HG03558 (cell line): ENCODE results near the gene EXT2.

Experiments used
- ATAC-seq: cut with Tn5 transposase; IDR thresholded peaks from one replicate; pipeline ENCODE4 v1.9.1; 2021; ENCODE audit warnings: moderate number of reproducible peaks; ENCODE audit not compliant: unreplicated experiment; ENCODE audit errors: extremely low read depth

Gene EXT2

DNA sequence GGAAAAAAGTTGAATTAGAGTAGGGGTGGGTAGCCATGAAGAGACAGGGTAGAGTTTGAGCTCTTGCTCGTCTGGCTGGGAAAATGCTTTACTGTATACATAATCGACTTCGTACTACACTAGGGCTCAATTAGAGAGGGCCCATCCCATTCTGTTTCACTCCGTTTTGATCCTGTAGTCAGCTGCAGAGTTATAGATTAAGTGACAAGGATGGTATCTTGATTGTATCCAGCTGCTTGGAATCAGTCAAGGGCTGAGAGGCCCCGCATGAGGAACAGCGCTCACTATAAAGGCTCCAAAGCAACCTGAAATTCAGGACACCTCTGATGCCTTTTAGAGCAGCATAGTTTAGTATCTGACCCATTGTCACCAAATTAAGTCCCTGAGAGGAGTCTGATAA is 132.9 kb downstream of the EXT2 start:
- no peak for ATAC-seq

DNA sequence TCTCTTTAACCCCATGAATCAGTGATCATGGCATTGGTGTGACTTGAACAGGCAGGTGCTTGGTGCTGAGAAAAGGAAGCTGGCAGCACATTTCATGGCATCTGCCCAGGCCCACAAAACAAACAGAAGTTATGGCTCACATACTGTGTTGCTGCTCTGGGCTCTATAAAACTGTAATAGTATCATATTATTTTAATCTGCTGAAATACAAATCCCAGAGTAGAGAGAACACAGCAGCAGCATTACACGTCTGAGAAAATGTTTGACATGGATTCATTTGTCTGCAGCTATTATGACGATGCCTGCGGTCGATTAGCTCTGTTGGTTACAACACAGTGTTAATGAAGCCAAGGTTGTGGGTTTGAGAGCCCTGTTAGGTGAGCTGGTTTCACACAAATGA is 133.6 kb downstream of the EXT2 start:
- no peak for ATAC-seq

DNA sequence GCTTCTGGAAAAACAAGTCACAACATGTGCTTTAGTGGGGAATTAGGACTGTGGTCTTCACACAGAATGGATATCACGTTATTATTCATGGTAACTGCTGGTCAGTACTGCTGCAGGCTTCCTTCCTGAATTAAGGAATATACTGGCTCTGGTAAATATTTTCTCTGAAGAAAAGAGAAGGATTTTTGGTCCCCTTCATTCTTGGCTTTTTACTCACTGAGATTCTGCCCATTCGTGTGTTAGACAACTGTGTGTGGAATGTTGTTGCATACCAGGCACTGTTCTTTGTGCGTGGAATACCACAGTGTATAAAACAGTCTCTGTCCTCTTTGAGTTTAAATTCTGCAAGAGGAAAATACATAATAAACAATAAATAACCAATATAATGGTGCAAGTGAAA is 134.1 kb downstream of the EXT2 start:
- no peak for ATAC-seq

DNA sequence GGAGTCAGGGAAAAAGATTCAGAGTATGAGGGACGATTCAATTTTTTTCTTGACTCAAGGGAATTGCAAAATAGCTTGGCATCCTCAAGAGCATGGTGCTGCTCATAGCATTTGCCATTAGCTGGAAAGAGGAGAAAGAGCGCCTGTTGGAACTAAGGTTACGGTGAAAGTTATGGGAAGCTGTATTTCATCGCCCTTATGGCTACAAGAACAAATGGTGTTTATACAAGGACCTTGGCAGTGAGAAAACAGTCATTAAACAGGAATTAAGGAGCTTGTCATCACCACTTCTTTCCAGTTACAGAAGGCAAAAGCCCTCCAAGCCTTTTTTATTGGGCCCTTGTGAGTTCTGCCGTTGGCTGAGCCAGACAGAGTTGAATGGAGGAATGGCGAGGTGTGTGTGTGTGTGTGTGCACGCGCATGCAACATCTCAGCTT is 140.3 kb downstream of the EXT2 start:
- ATAC-seq = no peak

DNA sequence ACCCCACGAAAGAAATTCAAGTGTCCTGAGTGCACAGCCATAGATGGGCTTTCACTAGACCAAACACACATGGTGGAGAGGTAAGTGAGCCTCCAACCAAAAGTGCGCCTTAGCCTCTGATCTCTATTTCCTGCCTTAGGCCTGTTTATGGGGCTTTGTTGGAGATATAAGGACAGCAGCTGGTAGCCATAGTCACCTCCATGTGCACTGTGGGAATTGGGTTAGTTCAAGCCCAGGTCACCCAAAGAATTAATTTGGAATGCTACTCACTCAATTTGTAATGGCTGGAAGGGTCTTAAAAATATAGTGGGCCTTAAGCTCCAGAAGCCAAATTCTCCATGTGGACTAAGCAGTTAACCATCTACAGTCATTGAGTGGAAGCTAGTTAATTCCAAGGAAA is 140.8 kb downstream of the EXT2 start:
- no peak for ATAC-seq

DNA sequence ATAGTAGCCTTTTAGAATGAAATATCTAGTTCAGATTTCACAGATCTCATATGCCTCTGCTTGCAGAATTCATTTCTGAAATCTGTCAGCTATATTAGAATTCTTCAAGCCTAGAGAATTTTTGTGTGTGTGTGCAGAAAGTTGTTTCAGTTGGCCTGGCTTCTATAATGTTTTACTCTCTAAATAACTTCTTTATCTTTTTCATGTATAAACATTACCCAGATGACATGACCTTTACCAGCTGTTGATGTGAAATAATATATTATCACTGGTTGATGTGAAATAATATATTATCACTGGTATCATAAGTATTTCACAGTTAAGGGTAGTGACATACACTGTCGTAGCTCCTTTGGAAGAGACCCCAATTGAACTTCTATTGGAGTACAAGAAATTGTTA is 141.7 kb downstream of the EXT2 start:
- ATAC-seq = no peak

DNA sequence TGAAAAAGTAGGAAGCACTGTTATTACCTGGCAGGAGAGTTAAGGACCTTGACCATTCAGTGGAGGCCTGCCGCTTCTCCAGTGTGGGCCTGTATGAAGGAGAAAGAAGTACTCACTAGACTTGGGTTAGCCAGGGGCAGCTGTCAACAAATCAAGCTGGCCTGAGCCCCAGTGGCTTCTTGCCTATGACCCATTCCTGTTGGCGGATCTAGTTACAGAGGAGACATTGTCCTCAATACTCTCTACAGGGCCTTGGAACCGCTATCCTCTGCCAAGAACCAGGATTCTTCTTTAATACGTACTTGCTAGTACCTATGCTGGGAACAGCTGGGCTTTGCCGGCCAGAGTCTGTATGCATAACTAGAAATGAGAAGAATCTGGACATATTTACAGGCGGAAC is 146.4 kb downstream of the EXT2 start:
- ATAC-seq = no peak

DNA sequence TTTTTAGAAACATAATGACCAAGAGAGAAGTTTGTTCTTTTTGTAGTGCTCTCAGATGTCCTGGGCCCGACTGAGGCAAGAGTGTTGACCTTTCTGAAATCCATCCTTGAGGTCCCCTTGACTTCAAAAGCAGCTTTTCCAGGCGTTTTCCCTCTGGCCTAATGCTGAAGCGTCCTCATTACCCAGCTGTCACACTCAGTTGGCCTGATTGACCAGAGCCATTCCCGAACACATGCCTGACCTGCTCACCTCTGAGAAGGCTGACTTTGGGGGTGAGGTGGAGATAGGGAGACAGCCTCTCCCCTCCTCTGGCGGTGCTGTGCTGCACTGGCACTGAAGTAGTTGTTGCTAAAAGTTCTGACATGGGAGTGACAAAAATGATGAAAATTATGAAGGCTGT is 147.6 kb downstream of the EXT2 start:
- ATAC-seq = no peak

DNA sequence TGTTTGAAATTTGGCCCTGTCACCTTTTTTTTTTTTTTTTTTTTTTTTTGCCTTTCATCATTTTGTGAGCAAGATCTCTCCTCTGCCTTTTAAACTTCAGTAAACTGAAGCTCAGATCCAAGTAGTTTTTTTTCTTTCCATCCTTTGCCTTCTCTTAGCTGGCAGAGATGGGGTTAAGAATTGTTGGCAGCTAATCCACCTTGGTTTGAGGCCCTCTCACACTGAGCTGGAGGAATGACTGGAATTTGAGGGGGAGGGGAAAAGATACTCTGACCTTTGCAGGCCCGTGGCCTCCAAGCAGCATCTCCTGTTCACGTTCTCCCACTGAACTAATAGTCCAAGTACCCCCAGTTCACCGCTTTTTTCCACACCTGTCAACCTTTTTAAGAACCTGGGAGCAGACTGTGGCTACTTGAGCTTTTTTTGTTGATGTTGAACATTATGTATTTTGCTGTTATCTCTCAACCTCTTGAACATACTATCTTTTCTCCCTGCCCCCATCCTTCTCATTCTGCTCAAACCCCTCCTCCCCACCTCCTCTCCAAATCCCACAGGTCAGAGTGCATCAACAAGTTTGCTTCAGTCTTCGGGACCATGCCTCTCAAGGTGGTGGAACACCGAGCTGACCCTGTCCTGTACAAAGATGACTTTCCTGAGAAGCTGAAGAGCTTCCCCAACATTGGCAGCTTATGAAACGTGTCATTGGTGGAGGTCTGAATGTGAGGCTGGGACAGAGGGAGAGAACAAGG is 148.3 kb downstream of the EXT2 start:
- no peak for ATAC-seq

DNA sequence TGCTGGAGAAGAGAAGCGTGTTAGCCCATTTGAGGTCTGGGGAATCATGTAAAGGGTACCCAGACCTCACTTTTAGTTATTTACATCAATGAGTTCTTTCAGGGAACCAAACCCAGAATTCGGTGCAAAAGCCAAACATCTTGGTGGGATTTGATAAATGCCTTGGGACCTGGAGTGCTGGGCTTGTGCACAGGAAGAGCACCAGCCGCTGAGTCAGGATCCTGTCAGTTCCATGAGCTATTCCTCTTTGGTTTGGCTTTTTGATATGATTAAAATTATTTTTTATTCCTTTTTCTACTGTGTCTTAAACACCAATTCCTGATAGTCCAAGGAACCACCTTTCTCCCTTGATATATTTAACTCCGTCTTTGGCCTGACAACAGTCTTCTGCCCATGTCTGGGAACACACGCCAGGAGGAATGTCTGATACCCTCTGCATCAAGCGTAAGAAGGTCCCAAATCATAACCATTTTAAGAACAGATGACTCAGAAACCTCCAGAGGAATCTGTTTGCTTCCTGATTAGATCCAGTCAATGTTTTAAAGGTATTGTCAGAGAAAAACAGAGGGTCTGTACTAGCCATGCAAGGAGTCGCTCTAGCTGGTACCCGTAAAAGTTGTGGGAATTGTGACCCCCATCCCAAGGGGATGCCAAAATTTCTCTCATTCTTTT is 149.3 kb downstream of the EXT2 start:
- no peak for ATAC-seq

DNA sequence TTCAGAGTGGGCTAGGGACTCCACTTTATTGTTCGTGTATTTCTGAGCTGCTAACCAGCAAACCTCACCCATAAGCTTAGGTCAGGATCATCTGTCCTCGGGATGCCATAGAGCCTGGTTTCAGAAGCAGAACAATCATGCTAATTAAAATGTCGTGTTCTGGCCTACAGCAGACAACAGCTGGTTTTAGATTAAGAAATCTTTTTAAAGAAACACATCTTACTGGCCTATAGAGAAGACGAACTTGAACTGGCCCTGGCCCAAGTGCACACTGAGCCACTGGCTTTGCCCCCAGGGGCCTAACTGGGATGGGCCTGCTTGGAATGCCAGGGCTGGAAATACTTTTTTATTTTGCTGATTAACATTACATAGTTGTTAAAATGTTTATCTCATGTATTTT is 151.2 kb downstream of the EXT2 start:
- no peak for ATAC-seq

DNA sequence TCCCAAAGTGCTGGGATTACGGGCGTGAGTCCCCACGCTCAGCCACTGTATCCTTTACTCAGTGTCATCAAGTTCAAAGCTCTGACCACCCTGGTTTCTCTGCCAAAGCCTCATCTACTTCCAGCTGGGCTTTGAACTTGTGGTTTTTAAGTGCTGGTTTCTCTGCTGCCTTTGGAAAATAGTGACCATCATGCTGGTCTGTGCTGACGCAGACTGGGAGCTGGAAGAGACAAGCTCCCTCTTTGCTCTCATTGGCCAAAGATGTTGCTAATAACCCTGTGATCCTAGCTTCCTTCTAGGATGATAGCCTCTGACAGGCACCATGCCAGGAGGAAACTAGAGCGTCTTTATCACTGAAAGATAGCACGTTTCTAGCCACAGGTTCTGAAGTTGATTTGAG is 152.0 kb downstream of the EXT2 start:
- ATAC-seq = no peak

DNA sequence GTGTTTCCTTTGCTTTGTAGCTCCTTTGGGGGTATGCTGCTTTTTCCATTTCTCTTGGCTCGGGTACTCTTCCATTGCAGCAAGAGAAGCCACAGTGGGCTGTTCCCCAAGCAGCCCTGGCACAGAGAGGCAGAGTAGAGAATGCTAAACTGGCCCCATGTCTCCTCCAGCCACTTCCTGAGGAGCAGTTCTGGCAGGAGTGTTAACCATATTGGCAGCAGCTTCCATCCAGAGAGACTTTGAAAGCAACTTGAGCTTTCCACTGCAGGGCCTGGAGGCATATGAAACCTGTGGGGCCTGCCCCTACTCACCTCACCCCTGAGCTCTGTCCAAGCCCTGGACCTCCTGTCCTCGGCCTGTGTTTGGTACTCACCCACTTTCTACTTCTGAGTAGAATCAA is 152.6 kb downstream of the EXT2 start:
- no peak for ATAC-seq

DNA sequence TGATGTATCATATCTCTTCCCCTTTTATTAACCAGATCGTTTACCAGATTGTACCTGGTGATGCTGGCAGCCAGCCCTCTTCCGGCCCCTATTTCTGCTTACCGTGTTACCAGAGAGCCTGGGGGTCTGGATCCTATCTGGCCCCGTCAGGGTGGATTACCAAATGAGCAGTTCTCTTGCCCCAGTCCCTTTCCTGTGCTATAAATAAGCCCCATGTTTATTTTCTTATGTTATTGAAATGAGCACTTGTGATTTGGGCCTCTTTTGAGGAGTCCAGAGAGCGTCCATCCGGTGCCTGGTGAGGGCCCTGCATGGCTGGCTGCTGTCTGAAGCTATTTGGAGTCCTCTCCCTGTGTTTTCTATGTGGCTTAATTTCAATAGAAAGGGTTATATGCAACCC is 154.9 kb downstream of the EXT2 start:
- no peak for ATAC-seq

DNA sequence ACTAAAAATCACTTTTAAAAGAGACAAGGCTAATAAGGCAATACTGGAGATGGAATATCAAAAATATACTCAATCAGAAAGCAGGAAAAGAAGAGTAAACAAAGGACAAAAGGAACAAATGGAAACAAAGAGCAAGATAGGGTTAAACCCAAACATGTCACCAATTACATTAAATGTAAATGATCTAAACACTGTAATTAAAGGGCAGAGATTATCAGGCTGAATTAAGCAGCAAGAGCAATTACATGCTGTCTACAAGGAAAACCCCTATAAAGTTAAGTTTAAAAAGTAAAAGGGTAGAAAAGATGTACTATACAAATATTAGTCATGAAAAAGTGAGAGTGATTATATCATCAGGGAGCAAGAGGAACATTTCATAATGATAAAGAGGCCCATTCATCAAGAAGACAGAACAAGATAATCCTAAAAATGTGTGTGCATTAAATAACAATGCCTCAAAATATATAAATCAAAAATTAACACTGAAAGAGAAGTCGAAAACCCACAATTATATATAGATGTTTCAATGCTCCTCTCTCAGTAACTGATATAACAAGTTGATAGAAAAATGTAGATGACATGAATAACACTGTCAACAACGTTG is 157.6 kb downstream of the EXT2 start:
- no peak for ATAC-seq

DNA sequence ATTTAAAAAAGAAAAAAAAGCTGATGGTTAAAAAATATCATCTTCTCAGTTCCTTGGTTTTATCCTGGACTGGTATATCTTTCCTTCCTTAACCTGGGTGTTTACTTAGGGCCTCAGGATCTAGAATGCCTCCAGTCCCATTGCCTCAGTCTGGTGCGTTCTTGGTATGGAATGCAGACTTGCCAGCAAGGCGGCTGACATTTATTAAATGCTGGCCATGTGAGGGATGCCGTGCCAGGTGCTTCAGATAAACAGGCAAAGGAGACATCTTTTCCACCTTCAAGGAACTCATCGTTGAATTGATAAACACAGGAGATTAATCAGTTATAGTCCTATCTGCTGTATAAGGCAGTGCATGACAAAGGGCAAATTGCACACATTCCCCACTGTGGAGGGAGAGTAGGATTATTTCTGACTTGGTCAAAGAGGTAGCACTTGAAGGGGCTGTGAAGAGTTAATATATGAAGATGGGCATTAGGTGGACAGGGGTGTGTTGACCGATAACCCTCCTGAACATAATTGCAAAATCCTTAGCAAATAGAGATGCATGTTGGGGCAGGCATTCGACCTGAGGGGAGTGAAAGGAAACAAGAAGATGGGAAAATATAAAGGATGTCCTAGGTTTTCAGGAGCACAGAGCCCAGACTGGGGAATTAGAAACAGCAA is 160.1 kb downstream of the EXT2 start:
- ATAC-seq = no peak

DNA sequence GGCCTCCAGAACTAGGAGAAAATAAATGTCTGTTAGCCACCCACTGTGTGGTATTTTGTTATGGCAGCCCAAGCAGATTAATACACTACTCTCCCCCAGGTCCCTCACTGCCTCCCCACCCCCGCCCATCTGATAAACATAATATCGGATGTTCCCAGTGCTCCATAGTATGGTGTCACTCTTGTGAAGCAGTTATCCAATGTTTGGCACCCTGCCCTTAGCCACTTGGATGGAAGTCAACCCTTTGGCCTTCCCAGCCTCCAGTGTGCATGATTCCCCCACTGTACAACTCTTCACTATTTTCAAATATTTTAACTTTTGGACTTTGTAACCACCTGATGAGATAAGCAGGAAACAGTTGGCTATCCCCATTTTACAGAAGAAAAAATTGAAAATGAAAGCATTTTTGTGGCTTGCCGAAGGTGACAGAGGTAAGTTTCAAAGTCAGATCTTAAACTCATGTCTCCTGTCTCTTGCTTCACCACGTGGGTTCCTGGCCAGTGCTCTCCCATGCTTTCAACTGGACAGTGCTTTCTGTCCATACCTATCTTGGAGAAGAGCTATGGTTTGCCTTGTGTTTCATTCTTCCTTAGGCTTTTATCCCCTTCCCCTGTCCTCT is 161.3 kb downstream of the EXT2 start:
- no peak for ATAC-seq

DNA sequence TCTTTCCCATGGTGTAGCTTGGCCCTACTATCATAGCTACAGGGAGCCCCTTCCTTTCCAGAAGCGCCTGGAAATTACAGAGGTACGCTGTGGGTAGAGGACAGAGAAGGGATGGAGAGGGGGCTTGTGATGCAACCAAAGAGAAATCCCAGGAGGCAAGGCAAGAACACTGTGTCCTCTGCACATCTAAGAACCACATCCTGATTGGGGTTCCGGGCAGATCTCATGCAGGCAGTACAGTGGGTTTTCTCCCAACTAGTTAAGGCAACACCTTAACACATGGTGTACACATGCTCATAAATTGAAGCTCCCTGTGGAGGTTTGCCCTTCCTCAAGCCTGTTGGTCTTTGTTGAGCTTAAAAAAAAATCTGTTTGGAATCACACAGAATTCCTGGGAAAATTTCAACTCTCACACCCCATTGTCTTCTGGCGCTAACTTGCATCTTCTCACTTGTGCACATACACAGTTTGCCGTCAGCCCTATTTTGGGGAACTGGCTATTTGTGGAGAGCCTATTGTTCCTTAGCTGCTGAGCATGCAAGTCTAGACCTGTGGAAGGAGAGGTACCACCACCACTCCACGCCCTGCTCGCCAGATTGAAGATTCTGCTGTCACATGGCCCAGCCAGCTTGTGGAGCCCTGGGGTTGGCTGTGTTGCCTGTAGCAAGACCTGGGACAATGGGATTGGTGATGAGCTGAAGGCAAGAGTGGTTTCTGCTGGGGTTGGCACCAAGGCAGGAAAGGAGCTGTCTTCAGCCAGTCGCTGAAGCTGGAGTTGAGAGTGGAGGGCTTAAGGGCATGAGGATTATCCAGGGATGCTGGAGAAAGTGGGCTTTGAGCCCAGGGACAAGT is 162.1 kb downstream of the EXT2 start:
- no peak for ATAC-seq

DNA sequence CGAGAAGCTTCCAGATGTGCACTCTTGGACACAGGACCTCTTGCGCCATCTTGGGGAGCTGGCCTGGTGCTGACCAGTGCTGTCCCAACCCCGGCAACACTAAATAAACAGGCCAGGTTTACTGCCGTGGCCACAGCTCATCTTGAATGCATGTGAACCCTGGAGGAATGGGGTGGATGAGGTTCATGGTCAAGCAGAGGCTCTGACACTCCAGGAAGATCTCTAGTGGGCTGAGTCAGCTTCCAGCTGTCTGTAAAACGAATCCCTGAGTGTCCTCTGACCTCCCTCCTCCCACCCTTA is 162.7 kb downstream of the EXT2 start:
- no peak for ATAC-seq

DNA sequence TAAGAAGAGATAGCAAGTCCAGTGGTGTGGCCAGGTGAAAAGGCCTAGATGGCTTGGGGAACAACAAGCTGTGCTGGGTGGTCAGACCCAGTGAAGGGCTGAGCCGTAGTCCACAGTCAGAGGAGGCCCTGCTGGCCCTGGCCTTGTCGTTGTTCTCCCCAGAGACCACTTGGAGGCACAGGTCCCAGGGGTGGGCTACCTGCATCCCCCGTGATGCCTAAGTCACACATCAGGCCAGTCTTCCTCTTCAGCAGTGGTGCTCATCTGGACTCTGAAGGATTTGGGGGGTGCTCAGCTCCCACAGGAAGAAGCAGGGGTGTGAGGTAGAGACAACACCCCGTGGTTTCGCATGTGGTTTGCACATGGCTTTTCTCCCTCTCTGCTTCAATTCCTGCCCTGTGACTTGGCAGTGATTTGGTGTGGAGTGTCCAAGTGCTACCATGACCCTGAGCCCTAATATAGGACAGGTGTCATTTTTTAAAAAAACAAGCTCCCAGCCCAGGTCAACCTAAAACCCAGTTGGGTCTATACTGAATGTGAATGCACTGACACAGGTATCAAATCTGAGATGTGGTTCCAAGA is 163.5 kb downstream of the EXT2 start:
- no peak for ATAC-seq
